Measurements from ENCODE around the gene LARP1.

- no peak for TF ChIP-seq CTCF (IDR thresholded peaks at IDR 0.05; ENCODE audit: insufficient read depth, low read length, poor library complexity, severe bottlenecking)
- TF ChIP-seq EZH2phosphoT487 (conservative IDR thresholded peaks at IDR 0.05; ENCODE audit: low read length): no peak
These were observed 21.0 kb downstream of the LARP1 start for GRCh38 chr5:154776167-154776566.
